Lower leg skin (tissue), 4 donors: ENCODE results near the gene UGT1A5. TPM values are rescaled to one million over a fixed set of nuclear protein-coding genes. Genes with fewer than 3 reads are reported as not detected.

Experiments
- DNase-seq, 2 donors: peaks; one replicate each; pipeline ENCODE4 v3.0.0-alpha.2; 2019; ENCODE audit warnings: low spot score in 2 of 2
- H3K4me3 ChIP-seq: fragments of 200-600 bp; sonication (generic); 2 replicates; pipeline ENCODE4 v1.5.1; 2017; ENCODE audit warnings: mild to moderate bottlenecking, low read depth; ENCODE audit not compliant: poor library complexity, severe bottlenecking
- CTCF ChIP-seq, 3 donors: fragments of 450-650 bp; IDR thresholded peaks; one replicate each; pipeline ENCODE4 v1.5.1; 2016; ENCODE audit warnings: antibody characterized with exemption in 3 of 3, mild to moderate bottlenecking in 3 of 3, moderate library complexity in 2 of 3
- POLR2A ChIP-seq, 2 donors: fragments of 450-650 bp; IDR thresholded peaks; one replicate each; pipeline ENCODE4 v1.6.1; 2016 to 2017; ENCODE audit warnings: antibody characterized with exemption in 2 of 2, mild to moderate bottlenecking in 1 of 2, moderate library complexity in 1 of 2
- WGBS, 2 donors: methylation state at CpG; one replicate each; pipeline ENCODE4 v1.1.5; 2018; 5-methylcytosine and 5-hydroxymethylcytosine counted together
- intact Hi-C: fragments of 100-400 bp; cut with DNase I; formaldehyde crosslinking; loops from one replicate; pipeline ENCODE4 v1.15.0; 2023; ENCODE audit warnings: low total_unique reads
- total RNA-seq, 4 donors: library from RNA; depleted of rRNA; stranded (reverse); fragments of >200 nt; gene quantifications; one replicate each; pipeline ENCODE4 v1.1.0, GENCODE V29; 2016

UGT1A5 gene
- total RNA-seq, 4 donors from 2014 or later, result 0.32 to 1.7 (median 0.80) TPM; not detected in 1

GRCh38 chr2:233673896-233674295 lies 38.8 kb upstream of the UGT1A5 start:
- no peak for TF ChIP-seq POLR2A (IDR thresholded peaks at IDR 0.05)
- TF ChIP-seq CTCF (IDR thresholded peaks at IDR 0.05), result no peak
- intact Hi-C loops, result no loop called here
- no peak overlapping the region for H3K4me3 ChIP-seq
- no peak for DNase-seq

DNA sequence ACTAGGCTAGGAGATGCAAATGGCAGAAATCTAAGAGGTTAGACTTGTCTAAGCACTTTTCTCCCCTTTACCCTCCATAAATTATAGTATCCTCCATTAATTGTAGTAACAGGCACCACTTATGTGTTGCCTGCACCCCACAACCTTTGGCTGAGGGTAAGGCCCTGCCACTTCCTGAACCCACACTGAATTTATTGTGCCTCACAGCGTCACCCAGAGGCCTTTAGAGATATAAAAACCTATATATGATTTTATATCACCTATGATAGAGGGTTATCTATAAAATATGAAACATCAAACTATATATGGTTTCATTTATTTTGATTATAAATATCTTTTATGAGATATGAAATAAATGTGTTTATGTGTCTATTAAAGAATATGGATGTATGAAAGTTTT lies 38.4 kb upstream of the UGT1A5 start:
- DNase-seq, result no peak
- intact Hi-C loops, result no loop called here
- 49 to 72% methylated on average over 1 of the region's 1 CpG for WGBS, 2 donors
- TF ChIP-seq POLR2A (IDR thresholded peaks at IDR 0.05) (no peak), CTCF (IDR thresholded peaks at IDR 0.05) (no peak)
- H3K4me3 ChIP-seq, result no peak overlapping the region

DNA sequence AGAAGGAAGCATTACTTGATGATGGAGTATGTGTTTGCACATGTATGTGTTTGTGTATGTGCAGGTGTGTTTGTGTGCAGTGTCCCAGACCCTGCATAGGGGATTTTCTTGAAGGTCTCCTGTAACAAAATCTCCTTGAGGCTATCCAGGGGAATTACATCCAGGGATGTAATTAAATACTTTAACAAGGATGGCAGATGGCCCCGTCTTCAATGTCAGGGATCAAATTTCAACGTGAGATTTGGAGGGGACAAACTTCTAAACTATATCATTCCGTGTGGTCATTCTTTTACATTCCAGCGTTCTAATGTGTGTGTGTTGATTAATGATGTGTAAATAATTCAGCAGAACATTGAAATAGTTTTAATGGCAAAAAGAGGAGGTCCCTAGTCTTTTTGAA lies 37.7 kb upstream of the UGT1A5 start:
- TF ChIP-seq POLR2A (IDR thresholded peaks at IDR 0.05), result no peak
- no peak for TF ChIP-seq CTCF (IDR thresholded peaks at IDR 0.05)
- intact Hi-C loops, result no loop called here
- WGBS, 2 donors, result 38 to 58% methylated on average over 4 of the region's 4 CpGs
- no peak for DNase-seq
- no peak overlapping the region for H3K4me3 ChIP-seq

- no peak for TF ChIP-seq POLR2A (IDR thresholded peaks at IDR 0.05)
- TF ChIP-seq CTCF (IDR thresholded peaks at IDR 0.05), result no peak
- no peak for DNase-seq
- intact Hi-C loops, result no loop called here
- WGBS, 2 donors, result 80 to 88% methylated on average over 2 of the region's 2 CpGs
- no peak overlapping the region for H3K4me3 ChIP-seq
Measured at GRCh38 chr2:233676046-233676445, 36.7 kb upstream of the UGT1A5 start.

GRCh38 chr2:233679196-233679595 lies 33.5 kb upstream of the UGT1A5 start:
- TF ChIP-seq POLR2A (IDR thresholded peaks at IDR 0.05) (no peak), CTCF (IDR thresholded peaks at IDR 0.05) (no peak)
- H3K4me3 ChIP-seq, result no peak overlapping the region
- no peak for DNase-seq
- 60 to 64% methylated on average over 4 of the region's 4 CpGs for WGBS, 2 donors
- intact Hi-C loops, result no loop called here

DNA sequence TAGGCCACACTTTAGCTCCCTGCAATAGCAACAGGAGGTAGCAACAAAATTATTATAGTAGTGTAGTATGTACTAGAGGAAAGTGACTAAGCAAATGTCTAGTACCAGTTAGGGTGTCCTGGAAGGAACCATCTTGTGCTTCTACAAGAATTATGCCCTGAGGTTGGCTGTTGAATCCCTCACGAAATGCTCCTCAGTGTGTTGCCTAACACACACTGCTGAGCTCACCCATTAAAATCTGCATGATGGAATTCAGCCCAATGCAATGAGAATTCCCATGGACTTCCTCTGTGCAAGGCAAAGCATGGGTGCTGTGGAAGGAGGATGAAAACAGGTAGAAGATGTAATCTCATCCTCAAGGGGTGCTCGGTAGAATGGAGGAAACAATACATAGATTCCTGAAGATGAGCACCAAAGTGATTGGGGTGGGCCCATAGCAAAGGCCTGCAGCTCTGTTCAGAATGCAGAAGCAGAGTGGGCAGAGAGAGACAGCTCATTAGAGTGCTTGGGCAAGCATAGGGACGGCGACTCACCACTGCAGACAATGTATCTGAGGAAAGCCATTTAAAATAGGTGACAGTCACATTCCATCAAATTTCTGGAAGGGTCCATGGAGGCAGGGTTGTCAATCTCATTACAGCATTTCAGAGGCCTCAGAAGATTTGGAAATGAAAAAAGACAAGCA lies 32.2 kb upstream of the UGT1A5 start:
- H3K4me3 ChIP-seq, result no peak overlapping the region
- TF ChIP-seq CTCF (IDR thresholded peaks at IDR 0.05) (no peak), POLR2A (IDR thresholded peaks at IDR 0.05) (no peak)
- intact Hi-C loops, result no loop called here
- WGBS, 2 donors, result 69 to 82% methylated on average over 4 of the region's 4 CpGs
- no peak for DNase-seq
